ENCODE results near the gene GDF3. TPM values are rescaled to one million over a fixed set of nuclear protein-coding genes. Genes with fewer than 3 reads are reported as not detected.

Gene GDF3
- total and polyA plus RNA-seq, 2 experiments from 2014 or later, result 15.3 to 31.7 TPM

DNA sequence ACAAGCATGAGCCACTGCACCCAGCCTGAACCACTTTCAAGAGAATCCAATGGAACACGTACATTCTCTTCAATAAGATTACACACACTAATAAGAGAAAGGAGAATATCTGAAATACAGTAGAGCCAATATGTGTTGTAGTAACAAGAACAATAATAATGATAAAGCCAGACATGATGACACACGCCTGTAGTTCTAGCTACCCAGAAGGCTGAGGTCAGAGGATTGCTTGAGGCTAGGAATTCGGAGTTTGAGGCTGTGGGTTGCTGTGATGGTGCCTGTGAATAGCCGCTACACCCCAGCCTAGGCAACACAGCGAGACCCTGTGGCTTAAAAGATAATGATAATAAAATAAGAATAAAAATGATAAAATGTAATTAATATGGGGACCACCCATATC lies 45.5 kb downstream of the GDF3 start:
- H3K4me1 Mint-ChIP-seq, result peaks cover 18% of the 10 kb centered on the region
- DNase-seq (ENCODE audit: low spot score) (no peak), ATAC-seq (no peak)

More for the DNA sequence above, 45.5 kb downstream of the GDF3 start:
- H3K9me2 ChIP-seq (ENCODE audit: insufficient read depth), result no peaks in the 10 kb centered on the region
- H3K4me2 ChIP-seq, result no peak overlapping the region
- no peaks in the 10 kb centered on the region for H3K27me3 ChIP-seq (ENCODE audit: insufficient read depth)
- H3K4me3 ChIP-seq, result no peak overlapping the region
- Mint-ChIP-seq H3K9me3 (no peaks in the 10 kb centered on the region), H3K36me3 (ENCODE audit: low read depth) (no peaks in the 10 kb centered on the region), H3K27ac (no peak overlapping the region), H3K27me3 (ENCODE audit: insufficient read depth, low read depth, poor library complexity) (peaks cover 3% of the 10 kb centered on the region), H3K4me3 (no peak overlapping the region)
- H3K4me1 ChIP-seq (ENCODE audit: insufficient read depth), result peaks cover 12% of the 10 kb centered on the region
- H3F3A ChIP-seq (replicated peaks; ENCODE audit: low read depth), result 0 out of 2 replicates have a peak, but pooled peaks cover 3% of the 10 kb centered on the region
- TF ChIP-seq ZNF331 (CRISPR knock-in tag; IDR thresholded peaks at IDR 0.05; ENCODE audit: low read depth) (no peak), CREB1 (CRISPR knock-in tag; IDR thresholded peaks at IDR 0.05; ENCODE audit: low read depth) (no peak), EZH2 (IDR thresholded peaks at IDR 0.05; ENCODE audit: low read depth, unreplicated experiment) (no peak), EZH2phosphoT487 (IDR thresholded peaks at IDR 0.05; ENCODE audit: unreplicated experiment) (no peak), NANOG (IDR thresholded peaks at IDR 0.05; ENCODE audit: borderline replicate concordance) (no peak), JUNB (IDR thresholded peaks at IDR 0.05; ENCODE audit: unreplicated experiment) (no peak), STAT1 (IDR thresholded peaks at IDR 0.05; ENCODE audit: unreplicated experiment) (no peak), ZNF114 (CRISPR knock-in tag; IDR thresholded peaks at IDR 0.05) (no peak), POLR2AphosphoS5 (IDR thresholded peaks at IDR 0.05; ENCODE audit: low read depth) (no peak)
- TF ChIP-seq, protein P1, sequence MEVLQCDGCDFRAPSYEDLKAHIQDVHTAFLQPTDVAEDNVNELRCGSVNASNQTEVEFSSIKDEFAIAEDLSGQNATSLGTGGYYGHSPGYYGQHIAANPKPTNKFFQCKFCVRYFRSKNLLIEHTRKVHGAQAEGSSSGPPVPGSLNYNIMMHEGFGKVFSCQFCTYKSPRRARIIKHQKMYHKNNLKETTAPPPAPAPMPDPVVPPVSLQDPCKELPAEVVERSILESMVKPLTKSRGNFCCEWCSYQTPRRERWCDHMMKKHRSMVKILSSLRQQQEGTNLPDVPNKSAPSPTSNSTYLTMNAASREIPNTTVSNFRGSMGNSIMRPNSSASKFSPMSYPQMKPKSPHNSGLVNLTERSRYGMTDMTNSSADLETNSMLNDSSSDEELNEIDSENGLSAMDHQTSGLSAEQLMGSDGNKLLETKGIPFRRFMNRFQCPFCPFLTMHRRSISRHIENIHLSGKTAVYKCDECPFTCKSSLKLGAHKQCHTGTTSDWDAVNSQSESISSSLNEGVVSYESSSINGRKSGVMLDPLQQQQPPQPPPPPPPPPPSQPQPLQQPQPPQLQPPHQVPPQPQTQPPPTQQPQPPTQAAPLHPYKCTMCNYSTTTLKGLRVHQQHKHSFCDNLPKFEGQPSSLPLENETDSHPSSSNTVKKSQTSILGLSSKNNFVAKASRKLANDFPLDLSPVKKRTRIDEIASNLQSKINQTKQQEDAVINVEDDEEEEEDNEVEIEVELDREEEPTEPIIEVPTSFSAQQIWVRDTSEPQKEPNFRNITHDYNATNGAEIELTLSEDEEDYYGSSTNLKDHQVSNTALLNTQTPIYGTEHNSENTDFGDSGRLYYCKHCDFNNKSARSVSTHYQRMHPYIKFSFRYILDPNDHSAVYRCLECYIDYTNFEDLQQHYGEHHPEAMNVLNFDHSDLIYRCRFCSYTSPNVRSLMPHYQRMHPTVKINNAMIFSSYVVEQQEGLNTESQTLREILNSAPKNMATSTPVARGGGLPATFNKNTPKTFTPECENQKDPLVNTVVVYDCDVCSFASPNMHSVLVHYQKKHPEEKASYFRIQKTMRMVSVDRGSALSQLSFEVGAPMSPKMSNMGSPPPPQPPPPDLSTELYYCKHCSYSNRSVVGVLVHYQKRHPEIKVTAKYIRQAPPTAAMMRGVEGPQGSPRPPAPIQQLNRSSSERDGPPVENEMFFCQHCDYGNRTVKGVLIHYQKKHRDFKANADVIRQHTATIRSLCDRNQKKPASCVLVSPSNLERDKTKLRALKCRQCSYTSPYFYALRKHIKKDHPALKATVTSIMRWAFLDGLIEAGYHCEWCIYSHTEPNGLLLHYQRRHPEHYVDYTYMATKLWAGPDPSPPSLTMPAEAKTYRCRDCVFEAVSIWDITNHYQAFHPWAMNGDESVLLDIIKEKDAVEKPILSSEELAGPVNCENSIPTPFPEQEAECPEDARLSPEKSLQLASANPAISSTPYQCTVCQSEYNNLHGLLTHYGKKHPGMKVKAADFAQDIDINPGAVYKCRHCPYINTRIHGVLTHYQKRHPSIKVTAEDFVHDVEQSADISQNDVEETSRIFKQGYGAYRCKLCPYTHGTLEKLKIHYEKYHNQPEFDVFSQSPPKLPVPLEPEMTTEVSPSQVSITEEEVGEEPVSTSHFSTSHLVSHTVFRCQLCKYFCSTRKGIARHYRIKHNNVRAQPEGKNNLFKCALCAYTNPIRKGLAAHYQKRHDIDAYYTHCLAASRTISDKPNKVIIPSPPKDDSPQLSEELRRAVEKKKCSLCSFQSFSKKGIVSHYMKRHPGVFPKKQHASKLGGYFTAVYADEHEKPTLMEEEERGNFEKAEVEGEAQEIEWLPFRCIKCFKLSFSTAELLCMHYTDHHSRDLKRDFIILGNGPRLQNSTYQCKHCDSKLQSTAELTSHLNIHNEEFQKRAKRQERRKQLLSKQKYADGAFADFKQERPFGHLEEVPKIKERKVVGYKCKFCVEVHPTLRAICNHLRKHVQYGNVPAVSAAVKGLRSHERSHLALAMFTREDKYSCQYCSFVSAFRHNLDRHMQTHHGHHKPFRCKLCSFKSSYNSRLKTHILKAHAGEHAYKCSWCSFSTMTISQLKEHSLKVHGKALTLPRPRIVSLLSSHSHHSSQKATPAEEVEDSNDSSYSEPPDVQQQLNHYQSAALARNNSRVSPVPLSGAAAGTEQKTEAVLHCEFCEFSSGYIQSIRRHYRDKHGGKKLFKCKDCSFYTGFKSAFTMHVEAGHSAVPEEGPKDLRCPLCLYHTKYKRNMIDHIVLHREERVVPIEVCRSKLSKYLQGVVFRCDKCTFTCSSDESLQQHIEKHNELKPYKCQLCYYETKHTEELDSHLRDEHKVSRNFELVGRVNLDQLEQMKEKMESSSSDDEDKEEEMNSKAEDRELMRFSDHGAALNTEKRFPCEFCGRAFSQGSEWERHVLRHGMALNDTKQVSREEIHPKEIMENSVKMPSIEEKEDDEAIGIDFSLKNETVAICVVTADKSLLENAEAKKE (CRISPR knock-in tag; IDR thresholded peaks at IDR 0.05), result no peak
- TF ChIP-seq, protein P2, sequence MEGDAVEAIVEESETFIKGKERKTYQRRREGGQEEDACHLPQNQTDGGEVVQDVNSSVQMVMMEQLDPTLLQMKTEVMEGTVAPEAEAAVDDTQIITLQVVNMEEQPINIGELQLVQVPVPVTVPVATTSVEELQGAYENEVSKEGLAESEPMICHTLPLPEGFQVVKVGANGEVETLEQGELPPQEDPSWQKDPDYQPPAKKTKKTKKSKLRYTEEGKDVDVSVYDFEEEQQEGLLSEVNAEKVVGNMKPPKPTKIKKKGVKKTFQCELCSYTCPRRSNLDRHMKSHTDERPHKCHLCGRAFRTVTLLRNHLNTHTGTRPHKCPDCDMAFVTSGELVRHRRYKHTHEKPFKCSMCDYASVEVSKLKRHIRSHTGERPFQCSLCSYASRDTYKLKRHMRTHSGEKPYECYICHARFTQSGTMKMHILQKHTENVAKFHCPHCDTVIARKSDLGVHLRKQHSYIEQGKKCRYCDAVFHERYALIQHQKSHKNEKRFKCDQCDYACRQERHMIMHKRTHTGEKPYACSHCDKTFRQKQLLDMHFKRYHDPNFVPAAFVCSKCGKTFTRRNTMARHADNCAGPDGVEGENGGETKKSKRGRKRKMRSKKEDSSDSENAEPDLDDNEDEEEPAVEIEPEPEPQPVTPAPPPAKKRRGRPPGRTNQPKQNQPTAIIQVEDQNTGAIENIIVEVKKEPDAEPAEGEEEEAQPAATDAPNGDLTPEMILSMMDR (conservative IDR thresholded peaks at IDR 0.05; ENCODE audit: low read depth in 2 of 2), result no peak
- TF ChIP-seq, protein P3, sequence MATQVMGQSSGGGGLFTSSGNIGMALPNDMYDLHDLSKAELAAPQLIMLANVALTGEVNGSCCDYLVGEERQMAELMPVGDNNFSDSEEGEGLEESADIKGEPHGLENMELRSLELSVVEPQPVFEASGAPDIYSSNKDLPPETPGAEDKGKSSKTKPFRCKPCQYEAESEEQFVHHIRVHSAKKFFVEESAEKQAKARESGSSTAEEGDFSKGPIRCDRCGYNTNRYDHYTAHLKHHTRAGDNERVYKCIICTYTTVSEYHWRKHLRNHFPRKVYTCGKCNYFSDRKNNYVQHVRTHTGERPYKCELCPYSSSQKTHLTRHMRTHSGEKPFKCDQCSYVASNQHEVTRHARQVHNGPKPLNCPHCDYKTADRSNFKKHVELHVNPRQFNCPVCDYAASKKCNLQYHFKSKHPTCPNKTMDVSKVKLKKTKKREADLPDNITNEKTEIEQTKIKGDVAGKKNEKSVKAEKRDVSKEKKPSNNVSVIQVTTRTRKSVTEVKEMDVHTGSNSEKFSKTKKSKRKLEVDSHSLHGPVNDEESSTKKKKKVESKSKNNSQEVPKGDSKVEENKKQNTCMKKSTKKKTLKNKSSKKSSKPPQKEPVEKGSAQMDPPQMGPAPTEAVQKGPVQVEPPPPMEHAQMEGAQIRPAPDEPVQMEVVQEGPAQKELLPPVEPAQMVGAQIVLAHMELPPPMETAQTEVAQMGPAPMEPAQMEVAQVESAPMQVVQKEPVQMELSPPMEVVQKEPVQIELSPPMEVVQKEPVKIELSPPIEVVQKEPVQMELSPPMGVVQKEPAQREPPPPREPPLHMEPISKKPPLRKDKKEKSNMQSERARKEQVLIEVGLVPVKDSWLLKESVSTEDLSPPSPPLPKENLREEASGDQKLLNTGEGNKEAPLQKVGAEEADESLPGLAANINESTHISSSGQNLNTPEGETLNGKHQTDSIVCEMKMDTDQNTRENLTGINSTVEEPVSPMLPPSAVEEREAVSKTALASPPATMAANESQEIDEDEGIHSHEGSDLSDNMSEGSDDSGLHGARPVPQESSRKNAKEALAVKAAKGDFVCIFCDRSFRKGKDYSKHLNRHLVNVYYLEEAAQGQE (IDR thresholded peaks at IDR 0.05; ENCODE audit: unreplicated experiment), result no peak
- TF ChIP-seq, protein P4, sequence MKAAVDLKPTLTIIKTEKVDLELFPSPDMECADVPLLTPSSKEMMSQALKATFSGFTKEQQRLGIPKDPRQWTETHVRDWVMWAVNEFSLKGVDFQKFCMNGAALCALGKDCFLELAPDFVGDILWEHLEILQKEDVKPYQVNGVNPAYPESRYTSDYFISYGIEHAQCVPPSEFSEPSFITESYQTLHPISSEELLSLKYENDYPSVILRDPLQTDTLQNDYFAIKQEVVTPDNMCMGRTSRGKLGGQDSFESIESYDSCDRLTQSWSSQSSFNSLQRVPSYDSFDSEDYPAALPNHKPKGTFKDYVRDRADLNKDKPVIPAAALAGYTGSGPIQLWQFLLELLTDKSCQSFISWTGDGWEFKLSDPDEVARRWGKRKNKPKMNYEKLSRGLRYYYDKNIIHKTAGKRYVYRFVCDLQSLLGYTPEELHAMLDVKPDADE (IDR thresholded peaks at IDR 0.05), result no peak
- no peaks in the 10 kb centered on the region for H3K36me3 ChIP-seq (ENCODE audit: insufficient read depth)
- no peaks in the 10 kb centered on the region for H4K20me1 ChIP-seq (replicated peaks; ENCODE audit: insufficient read depth)
- no peak overlapping the region for H3K27ac ChIP-seq (ENCODE audit: low read depth)
- H3K79me2 ChIP-seq (replicated peaks; ENCODE audit: insufficient read depth), result no peaks in the 10 kb centered on the region
- H2AFZ ChIP-seq, result no peak overlapping the region
